ENCODE results near the gene TTC9. TPM values are rescaled to one million over a fixed set of nuclear protein-coding genes. Genes with fewer than 3 reads are reported as not detected.

TTC9 gene
- total and polyA plus RNA-seq, 2 donors (not counting 1 experiment from before 2014, with no cell fraction given), result 1.9 to 4.3 TPM

DNA sequence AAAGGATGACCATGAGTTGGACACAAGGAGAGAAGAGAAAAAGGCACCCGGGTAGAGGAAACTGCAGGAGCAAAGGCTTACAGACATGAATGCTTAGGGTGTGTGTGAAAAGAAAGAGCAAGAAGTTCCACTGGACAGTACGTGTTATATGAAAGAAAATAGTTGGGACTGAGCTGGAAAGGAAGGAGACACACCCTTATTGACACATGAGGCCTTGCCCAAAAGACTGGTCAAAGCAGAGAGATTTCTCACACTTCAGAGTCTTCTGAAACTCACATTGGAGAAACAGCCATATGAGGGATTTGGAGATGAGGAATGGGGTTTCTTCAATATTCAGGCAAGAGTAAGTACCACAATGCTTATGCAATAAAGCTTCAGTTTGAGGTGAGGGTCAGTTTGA lies 56.0 kb downstream of the TTC9 start:
- H3K36me3 ChIP-seq (ENCODE audit: control insufficient read depth, insufficient read depth, low read length), result no peaks in the 10 kb centered on the region
- no peak overlapping the region for H2AFZ ChIP-seq (ENCODE audit: low read length)
- TF ChIP-seq EZH2 (IDR thresholded peaks at IDR 0.05; ENCODE audit: low read length, missing control alignments), result no peak
- TF ChIP-seq, protein P1, sequence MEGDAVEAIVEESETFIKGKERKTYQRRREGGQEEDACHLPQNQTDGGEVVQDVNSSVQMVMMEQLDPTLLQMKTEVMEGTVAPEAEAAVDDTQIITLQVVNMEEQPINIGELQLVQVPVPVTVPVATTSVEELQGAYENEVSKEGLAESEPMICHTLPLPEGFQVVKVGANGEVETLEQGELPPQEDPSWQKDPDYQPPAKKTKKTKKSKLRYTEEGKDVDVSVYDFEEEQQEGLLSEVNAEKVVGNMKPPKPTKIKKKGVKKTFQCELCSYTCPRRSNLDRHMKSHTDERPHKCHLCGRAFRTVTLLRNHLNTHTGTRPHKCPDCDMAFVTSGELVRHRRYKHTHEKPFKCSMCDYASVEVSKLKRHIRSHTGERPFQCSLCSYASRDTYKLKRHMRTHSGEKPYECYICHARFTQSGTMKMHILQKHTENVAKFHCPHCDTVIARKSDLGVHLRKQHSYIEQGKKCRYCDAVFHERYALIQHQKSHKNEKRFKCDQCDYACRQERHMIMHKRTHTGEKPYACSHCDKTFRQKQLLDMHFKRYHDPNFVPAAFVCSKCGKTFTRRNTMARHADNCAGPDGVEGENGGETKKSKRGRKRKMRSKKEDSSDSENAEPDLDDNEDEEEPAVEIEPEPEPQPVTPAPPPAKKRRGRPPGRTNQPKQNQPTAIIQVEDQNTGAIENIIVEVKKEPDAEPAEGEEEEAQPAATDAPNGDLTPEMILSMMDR (conservative IDR thresholded peaks at IDR 0.05 in 1 of 2, IDR thresholded peaks at IDR 0.05 in 1 of 2; ENCODE audit: low read depth in 1 of 2, low read length in 2 of 2), result no peak
- H3K4me2 ChIP-seq (ENCODE audit: extremely low read depth, insufficient read depth, low read length), result no peak overlapping the region
- no peak overlapping the region for H3K4me3 ChIP-seq (replicated peaks in 1 of 4; ENCODE audit: control extremely low read depth in 1 of 4, insufficient read depth in 1 of 4, low read depth in 3 of 4, low read length in 4 of 4)
- no peaks in the 10 kb centered on the region for H3K79me2 ChIP-seq (ENCODE audit: control insufficient read depth, insufficient read depth, low read length)
- no peaks in the 10 kb centered on the region for H3K9me3 ChIP-seq (ENCODE audit: control insufficient read depth, insufficient read depth, low read depth, low read length)
- no peaks in the 10 kb centered on the region for H3K27me3 ChIP-seq (ENCODE audit: control insufficient read depth, insufficient read depth, low read length)
- H3K9ac ChIP-seq (ENCODE audit: insufficient read depth, low read length), result no peak overlapping the region
- DNase-seq (ENCODE audit: low read depth in 2 of 2), result no peak
- no peaks in the 10 kb centered on the region for H4K20me1 ChIP-seq (ENCODE audit: control insufficient read depth, extremely low read depth, insufficient read depth, low read length)
- peaks cover 2% of the 10 kb centered on the region for H3K4me1 ChIP-seq (ENCODE audit: control insufficient read depth, extremely low read depth, insufficient read depth, low read length)
- H3K27ac ChIP-seq (ENCODE audit: insufficient read depth, low read length), result no peak overlapping the region

DNA sequence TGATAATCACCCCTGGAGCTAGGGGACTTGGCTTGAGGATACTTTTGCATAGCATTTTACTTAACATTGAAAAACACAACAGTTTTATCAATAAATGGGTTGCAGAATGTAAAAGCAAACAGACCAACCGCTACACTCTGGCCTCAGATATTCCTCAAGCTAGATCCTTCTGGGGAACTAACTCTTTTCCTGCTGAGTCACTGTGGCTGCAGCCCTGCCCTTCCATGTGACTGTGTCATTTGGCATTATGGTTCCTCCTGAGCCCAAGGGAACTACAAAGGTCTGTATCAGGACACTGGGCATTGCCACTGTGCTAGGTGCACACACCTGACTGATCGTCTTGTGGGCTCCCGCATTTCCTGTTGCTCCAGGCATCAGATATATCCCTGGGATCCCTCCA lies 56.6 kb downstream of the TTC9 start:
- Histone ChIP-seq H3K4me2 (ENCODE audit: extremely low read depth, insufficient read depth, low read length) (no peak overlapping the region), H2AFZ (ENCODE audit: low read length) (no peak overlapping the region), H3K4me3 (replicated peaks in 1 of 4; ENCODE audit: control extremely low read depth in 1 of 4, insufficient read depth in 1 of 4, low read depth in 3 of 4, low read length in 4 of 4) (no peak overlapping the region), H3K4me1 (ENCODE audit: control insufficient read depth, extremely low read depth, insufficient read depth, low read length) (peaks cover 2% of the 10 kb centered on the region), H3K36me3 (ENCODE audit: control insufficient read depth, insufficient read depth, low read length) (no peaks in the 10 kb centered on the region), H3K27me3 (ENCODE audit: control insufficient read depth, insufficient read depth, low read length) (no peaks in the 10 kb centered on the region), H3K27ac (ENCODE audit: insufficient read depth, low read length) (no peak overlapping the region), H3K9me3 (ENCODE audit: control insufficient read depth, insufficient read depth, low read depth, low read length) (no peaks in the 10 kb centered on the region), H3K9ac (ENCODE audit: insufficient read depth, low read length) (no peak overlapping the region), H4K20me1 (ENCODE audit: control insufficient read depth, extremely low read depth, insufficient read depth, low read length) (no peaks in the 10 kb centered on the region), H3K79me2 (ENCODE audit: control insufficient read depth, insufficient read depth, low read length) (no peaks in the 10 kb centered on the region)
- TF ChIP-seq, protein P1 (conservative IDR thresholded peaks at IDR 0.05 in 1 of 2, IDR thresholded peaks at IDR 0.05 in 1 of 2; ENCODE audit: low read depth in 1 of 2, low read length in 2 of 2), result no peak
- TF ChIP-seq EZH2 (IDR thresholded peaks at IDR 0.05; ENCODE audit: low read length, missing control alignments), result no peak
- DNase-seq (ENCODE audit: low read depth in 2 of 2), result peak in 1 of 2 donors; percentile 62

DNA sequence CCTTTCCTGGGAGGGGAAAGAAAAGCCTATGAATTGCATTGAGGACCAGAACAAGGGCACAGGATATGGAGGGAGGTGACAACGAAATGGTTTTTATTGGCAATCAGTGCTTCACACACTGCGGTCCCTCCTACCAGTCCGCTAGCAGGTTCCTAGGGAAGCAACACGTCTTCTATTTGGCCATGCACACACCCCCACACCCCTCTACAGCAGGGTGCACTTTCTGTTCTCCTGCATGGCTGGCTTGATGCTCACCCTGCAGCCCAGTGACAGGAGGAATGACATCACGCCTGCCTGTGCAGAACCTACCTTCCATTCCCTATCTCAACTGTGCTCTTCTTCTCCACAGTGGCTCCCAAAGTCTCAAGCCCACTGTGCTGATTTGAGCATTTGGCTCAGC lies 57.9 kb downstream of the TTC9 start:
- Histone ChIP-seq H3K27ac (ENCODE audit: insufficient read depth, low read length) (no peak overlapping the region), H3K4me3 (replicated peaks in 1 of 4; ENCODE audit: control extremely low read depth in 1 of 4, insufficient read depth in 1 of 4, low read depth in 3 of 4, low read length in 4 of 4) (no peak overlapping the region), H3K36me3 (ENCODE audit: control insufficient read depth, insufficient read depth, low read length) (no peaks in the 10 kb centered on the region), H3K4me2 (ENCODE audit: extremely low read depth, insufficient read depth, low read length) (no peak overlapping the region), H3K9ac (ENCODE audit: insufficient read depth, low read length) (no peak overlapping the region), H3K4me1 (ENCODE audit: control insufficient read depth, extremely low read depth, insufficient read depth, low read length) (peaks cover 2% of the 10 kb centered on the region), H3K9me3 (ENCODE audit: control insufficient read depth, insufficient read depth, low read depth, low read length) (no peaks in the 10 kb centered on the region), H2AFZ (ENCODE audit: low read length) (no peak overlapping the region), H3K27me3 (ENCODE audit: control insufficient read depth, insufficient read depth, low read length) (no peaks in the 10 kb centered on the region), H4K20me1 (ENCODE audit: control insufficient read depth, extremely low read depth, insufficient read depth, low read length) (no peaks in the 10 kb centered on the region), H3K79me2 (ENCODE audit: control insufficient read depth, insufficient read depth, low read length) (no peaks in the 10 kb centered on the region)
- no peak for DNase-seq (ENCODE audit: low read depth in 2 of 2)
- TF ChIP-seq EZH2 (IDR thresholded peaks at IDR 0.05; ENCODE audit: low read length, missing control alignments), result no peak
- TF ChIP-seq, protein P1 (conservative IDR thresholded peaks at IDR 0.05 in 1 of 2, IDR thresholded peaks at IDR 0.05 in 1 of 2; ENCODE audit: low read depth in 1 of 2, low read length in 2 of 2), result no peak

All from fibroblast of lung (primary cell).